HEK293T (cell line): ENCODE results near the gene NHS.
"Not testable (repeated sequence)": the region's sequence is repeated elsewhere in the genome, so short reads cannot be mapped to it uniquely, and the experiment has no call there.

Source experiments
- BHLHE40 ChIP-seq: fragments of 450-650 bp; IDR thresholded peaks from 2 replicates; pipeline ENCODE4 v1.6.1; 2016; ENCODE audit warnings: mild to moderate bottlenecking, moderate library complexity, borderline replicate concordance
- ELF4 ChIP-seq: fragments of 450-650 bp; IDR thresholded peaks from 2 replicates; pipeline ENCODE4 v1.6.1; 2017; ENCODE audit warnings: antibody characterized with exemption
- L3MBTL2 ChIP-seq: fragments of 450-650 bp; conservative IDR thresholded peaks from 2 replicates; pipeline ENCODE4 v1.6.1; 2016; ENCODE audit warnings: mild to moderate bottlenecking
- SP1 ChIP-seq: fragments of 450-650 bp; IDR thresholded peaks from 2 replicates; pipeline ENCODE4 v1.6.1; 2017

GRCh38 chrX:17568804-17569203 lies 193.8 kb downstream of the NHS start:
- TF ChIP-seq L3MBTL2, SP1, ELF4, BHLHE40: not testable (repeated sequence)
